Activated CD8-positive, alpha-beta memory T cell treated with anti-CD3 and anti-CD28 coated beads, Interleukin-2, amount 10 ng/mL, durations not matched to agents 7 days and 5 days (primary cell): ENCODE data around the gene CHST14. TPM values are rescaled to one million over a fixed set of nuclear protein-coding genes. Genes with fewer than 3 reads are reported as not detected.

Experiments
- ATAC-seq: fragments of 150-1000 bp; cut with Tn5 transposase; one replicate; pipeline ENCODE4 v1.10.0; 2021; ENCODE audit warnings: moderate library complexity
- CTCF ChIA-PET: fragments of 350-600 bp; sonication (Branson Sonifier 250); formaldehyde crosslinking; loops from one replicate; lab custom pipeline; 2021; ENCODE audit warnings: antibody characterized with exemption; lab: Charles Lee
- DNase-seq: peaks from one replicate; pipeline ENCODE4 v3.0.0-alpha.2; 2020
- H3K27ac Mint-ChIP-seq: one replicate; pipeline ENCODE4 v1.8.0; 2021; ENCODE audit warnings: mild to moderate bottlenecking, mixed read lengths
- H3K27me3 Mint-ChIP-seq: one replicate; pipeline ENCODE4 v1.8.0; 2021; ENCODE audit warnings: mixed read lengths
- H3K36me3 Mint-ChIP-seq: one replicate; pipeline ENCODE4 v1.8.0; 2021; ENCODE audit warnings: mild to moderate bottlenecking, mixed read lengths
- H3K4me1 Mint-ChIP-seq: one replicate; pipeline ENCODE4 v1.8.0; 2021; ENCODE audit warnings: mixed read lengths
- H3K4me3 Mint-ChIP-seq: one replicate; pipeline ENCODE4 v1.8.0; 2021; ENCODE audit warnings: mild to moderate bottlenecking, moderate library complexity, mixed read lengths
- H3K9me3 Mint-ChIP-seq: one replicate; pipeline ENCODE4 v1.8.0; 2022; ENCODE audit warnings: low read depth, mixed read lengths
- total RNA-seq, 2 experiments: library from RNA; stranded (reverse); gene quantifications; one replicate each; pipeline ENCODE4 v1.2.3, GENCODE V29; 2021

Gene CHST14
- total RNA-seq, 2 experiments from 2014 or later = 12.3 to 12.6 TPM

- Mint-ChIP-seq H3K36me3 (no peaks in the 10 kb centered on the region), H3K27me3 (peaks cover under 1% of the 10 kb centered on the region), H3K27ac (peak overlapping the region; percentile 80), H3K9me3 (no peaks in the 10 kb centered on the region), H3K4me3 (peak overlapping the region; percentile 84), H3K4me1 (peaks cover 17% of the 10 kb centered on the region)
- ATAC-seq (peak; percentile 16), DNase-seq (no peak)
- CTCF ChIA-PET = no interaction called here
Observed at GRCh38 chr15:40471808-40472150, 995 bp downstream of the CHST14 start.

- Mint-ChIP-seq H3K36me3 (no peaks in the 10 kb centered on the region), H3K27ac (peak overlapping the region; percentile 80), H3K4me1 (peaks cover 15% of the 10 kb centered on the region), H3K27me3 (peaks cover 5% of the 10 kb centered on the region), H3K9me3 (no peaks in the 10 kb centered on the region), H3K4me3 (peak overlapping the region; percentile 84)
- CTCF ChIA-PET = interaction anchor here (1.4 kb wide), 1 partner anchor 9 kb away, joined by 4 read pairs; no protein-coding TSS in a partner anchor
- no peak for ATAC-seq
- DNase-seq = no peak
Observed at GRCh38 chr15:40472171-40472727, 1.5 kb downstream of the CHST14 start.

- ATAC-seq = no peak
- no peak overlapping the region for H3K4me3 Mint-ChIP-seq
- H3K27ac Mint-ChIP-seq = no peak overlapping the region
- no peaks in the 10 kb centered on the region for H3K36me3 Mint-ChIP-seq
- H3K27me3 Mint-ChIP-seq = peaks cover 17% of the 10 kb centered on the region
- H3K9me3 Mint-ChIP-seq = no peaks in the 10 kb centered on the region
- no peak for DNase-seq
- CTCF ChIA-PET = no interaction called here
- H3K4me1 Mint-ChIP-seq = peaks cover 15% of the 10 kb centered on the region
Observed at GRCh38 chr15:40474581-40474980, 3.8 kb downstream of the CHST14 start.

- Mint-ChIP-seq H3K9me3 (no peaks in the 10 kb centered on the region), H3K4me1 (peaks cover 2% of the 10 kb centered on the region), H3K36me3 (no peaks in the 10 kb centered on the region), H3K27me3 (peaks cover 44% of the 10 kb centered on the region), H3K27ac (no peak overlapping the region), H3K4me3 (no peak overlapping the region)
- no peak for ATAC-seq
- no peak for DNase-seq
- CTCF ChIA-PET = interaction anchor here (0.6 to 1.3 kb wide), 4 partner anchors 22 to 525 kb away, joined by 3 to 5 read pairs (median 4); no protein-coding TSS in a partner anchor
Observed at GRCh38 chr15:40477642-40478327, 7.0 kb downstream of the CHST14 start.

GRCh38 chr15:40479024-40479423 is 8.2 kb downstream of the CHST14 start:
- Mint-ChIP-seq H3K27me3 (peaks cover 46% of the 10 kb centered on the region), H3K36me3 (no peaks in the 10 kb centered on the region), H3K4me1 (no peaks in the 10 kb centered on the region), H3K27ac (no peak overlapping the region), H3K9me3 (no peaks in the 10 kb centered on the region), H3K4me3 (no peak overlapping the region)
- no peak for ATAC-seq
- CTCF ChIA-PET = interaction anchor here (1.3 kb wide), 1 partner anchor 21 kb away, joined by 5 read pairs; no protein-coding TSS in a partner anchor
- no peak for DNase-seq

- ATAC-seq (no peak), DNase-seq (no peak)
- H3K27ac Mint-ChIP-seq = no peak overlapping the region
- H3K27me3 Mint-ChIP-seq = peaks cover 46% of the 10 kb centered on the region
- CTCF ChIA-PET = interaction anchor here (0.6 to 1.3 kb wide), 2 partner anchors 16 to 43 kb away, joined by 3 read pairs; no protein-coding TSS in a partner anchor
- no peaks in the 10 kb centered on the region for H3K4me1 Mint-ChIP-seq
- H3K9me3 Mint-ChIP-seq = no peaks in the 10 kb centered on the region
- no peaks in the 10 kb centered on the region for H3K36me3 Mint-ChIP-seq
- H3K4me3 Mint-ChIP-seq = no peak overlapping the region
Observed at GRCh38 chr15:40481341-40482074, 10.7 kb downstream of the CHST14 start.

- H3K4me3 Mint-ChIP-seq = no peak overlapping the region
- peaks cover 32% of the 10 kb centered on the region for H3K27me3 Mint-ChIP-seq
- no peaks in the 10 kb centered on the region for H3K36me3 Mint-ChIP-seq
- no peak overlapping the region for H3K27ac Mint-ChIP-seq
- no peaks in the 10 kb centered on the region for H3K4me1 Mint-ChIP-seq
- no peaks in the 10 kb centered on the region for H3K9me3 Mint-ChIP-seq
- no peak for DNase-seq
- CTCF ChIA-PET = no interaction called here
- ATAC-seq = no peak
Observed at GRCh38 chr15:40483919-40484318, 13.1 kb downstream of the CHST14 start.

GRCh38 chr15:40486066-40486770 is 15.4 kb downstream of the CHST14 start:
- CTCF ChIA-PET = no interaction called here
- Mint-ChIP-seq H3K27me3 (peaks cover 16% of the 10 kb centered on the region), H3K9me3 (no peaks in the 10 kb centered on the region), H3K27ac (no peak overlapping the region), H3K4me1 (no peaks in the 10 kb centered on the region), H3K36me3 (no peaks in the 10 kb centered on the region), H3K4me3 (no peak overlapping the region)
- DNase-seq (no peak), ATAC-seq (no peak)

GRCh38 chr15:40487816-40488682 is 17.3 kb downstream of the CHST14 start:
- Mint-ChIP-seq H3K9me3 (no peaks in the 10 kb centered on the region), H3K36me3 (no peaks in the 10 kb centered on the region), H3K27me3 (no peaks in the 10 kb centered on the region), H3K4me1 (peaks cover 3% of the 10 kb centered on the region), H3K27ac (no peak overlapping the region), H3K4me3 (no peak overlapping the region)
- DNase-seq = no peak
- CTCF ChIA-PET = interaction anchor here (1.3 kb wide), 1 partner anchor 66 kb away, joined by 6 read pairs; no protein-coding TSS in a partner anchor
- ATAC-seq = no peak

GRCh38 chr15:40489274-40490175 is 18.7 kb downstream of the CHST14 start:
- DNase-seq (no peak), ATAC-seq (no peak)
- Mint-ChIP-seq H3K4me3 (no peak overlapping the region), H3K27me3 (no peaks in the 10 kb centered on the region), H3K27ac (no peak overlapping the region), H3K9me3 (no peaks in the 10 kb centered on the region), H3K36me3 (no peaks in the 10 kb centered on the region), H3K4me1 (peaks cover 15% of the 10 kb centered on the region)
- CTCF ChIA-PET = no interaction called here

- Mint-ChIP-seq H3K27ac (peak overlapping the region; percentile 55), H3K4me3 (peak overlapping the region; percentile 0), H3K9me3 (no peaks in the 10 kb centered on the region), H3K4me1 (peaks cover 17% of the 10 kb centered on the region), H3K36me3 (no peaks in the 10 kb centered on the region), H3K27me3 (peaks cover 2% of the 10 kb centered on the region)
- CTCF ChIA-PET = interaction anchor here (1.1 to 1.4 kb wide), 2 partner anchors 26 to 41 kb away, joined by 4 read pairs; no protein-coding TSS in a partner anchor
- ATAC-seq (peak; percentile 94), DNase-seq (peak; percentile 71)
Observed at GRCh38 chr15:40493089-40493840, 22.5 kb downstream of the CHST14 start.
